SK-N-SH treated with all-trans-retinoic acid at 6 μM for 48 hours (cell line): ENCODE results near the gene FGF3.

Experiments
- ATAC-seq: fragments of 200-7000 bp; cut with Tn5 transposase; 3 replicates; pipeline ENCODE4 v1.9.1; 2020; ENCODE audit warnings: mild to moderate bottlenecking, moderate library complexity
- ARNTL ChIP-seq: fragments of 450-650 bp; formaldehyde crosslinking; IDR thresholded peaks from 2 replicates; pipeline ENCODE4 v1.5.0; 2020; ENCODE audit warnings: low read depth, mild to moderate bottlenecking, moderate library complexity, borderline replicate concordance
- BACH2 ChIP-seq: fragments of 250-450 bp; sonication (Bioruptor Pico); IDR thresholded peaks from 2 replicates; pipeline ENCODE4 v1.9.0; 2021; ENCODE audit warnings: mild to moderate bottlenecking, borderline replicate concordance
- CREB5 ChIP-seq: fragments of 250-450 bp; sonication (Bioruptor Pico); IDR thresholded peaks from 2 replicates; pipeline ENCODE4 v1.5.1; 2020; ENCODE audit warnings: low read depth, mild to moderate bottlenecking, moderate library complexity
- CSDC2 ChIP-seq: fragments of 250-450 bp; sonication (Bioruptor Pico); IDR thresholded peaks from 2 replicates; pipeline ENCODE4 v1.5.0; 2020; ENCODE audit warnings: mild to moderate bottlenecking, moderate library complexity
- CSRNP3 ChIP-seq: fragments of 250-450 bp; sonication (Bioruptor Pico); IDR thresholded peaks from 2 replicates; pipeline ENCODE4 v1.5.1; 2021; ENCODE audit warnings: mild to moderate bottlenecking, moderate library complexity
- ESRRG ChIP-seq: fragments of 250-450 bp; sonication (Bioruptor Pico); IDR thresholded peaks from 2 replicates; pipeline ENCODE4 v1.6.1; 2021; ENCODE audit warnings: mild to moderate bottlenecking
- GLIS3 ChIP-seq: fragments of 250-450 bp; sonication (Bioruptor Pico); IDR thresholded peaks from 2 replicates; pipeline ENCODE4 v1.5.0; 2020; ENCODE audit warnings: mild to moderate bottlenecking, moderate library complexity
- ISL1 ChIP-seq: fragments of 250-450 bp; sonication (Bioruptor Pico); IDR thresholded peaks from 2 replicates; pipeline ENCODE4 v2.1.2; 2022; ENCODE audit warnings: mild to moderate bottlenecking, moderate library complexity
- OSR1 ChIP-seq: fragments of 250-450 bp; sonication (Bioruptor Pico); IDR thresholded peaks from 2 replicates; pipeline ENCODE4 v1.8.0; 2022; ENCODE audit warnings: moderate library complexity, mild to moderate bottlenecking, inconsistent platforms
- PATZ1 ChIP-seq: fragments of 250-450 bp; sonication (Bioruptor Pico); IDR thresholded peaks from 2 replicates; pipeline ENCODE4 v1.8.0; 2020; ENCODE audit warnings: mild to moderate bottlenecking, moderate library complexity, borderline replicate concordance
- POU6F1 ChIP-seq: fragments of 250-450 bp; sonication (Bioruptor Pico); IDR thresholded peaks from 2 replicates; pipeline ENCODE4 v1.8.0; 2021; ENCODE audit warnings: low read depth, mild to moderate bottlenecking, moderate library complexity, borderline replicate concordance
- PPARA ChIP-seq: fragments of 250-450 bp; sonication (Bioruptor Pico); IDR thresholded peaks from 2 replicates; pipeline ENCODE4 v1.5.0; 2020; ENCODE audit warnings: mild to moderate bottlenecking, borderline replicate concordance
- RARB ChIP-seq: fragments of 250-450 bp; sonication (Bioruptor Pico); IDR thresholded peaks from 2 replicates; pipeline ENCODE4 v1.8.0; 2021; ENCODE audit warnings: mild to moderate bottlenecking, moderate library complexity
- SNAI2 ChIP-seq: fragments of 250-450 bp; sonication (Bioruptor Pico); IDR thresholded peaks from 2 replicates; pipeline ENCODE4 v1.5.0; 2020; ENCODE audit warnings: mild to moderate bottlenecking, moderate library complexity
- TCF4 ChIP-seq: fragments of 250-450 bp; sonication (Bioruptor Pico); IDR thresholded peaks from 2 replicates; pipeline ENCODE4 v1.8.0; 2021; ENCODE audit warnings: mild to moderate bottlenecking, moderate library complexity, borderline replicate concordance
- TOX ChIP-seq: fragments of 250-450 bp; sonication (Bioruptor Pico); IDR thresholded peaks from 2 replicates; pipeline ENCODE4 v1.8.0; 2021; ENCODE audit warnings: mild to moderate bottlenecking, moderate library complexity, borderline replicate concordance
- TSHZ2 ChIP-seq: fragments of 250-450 bp; sonication (Bioruptor Pico); IDR thresholded peaks from 2 replicates; pipeline ENCODE4 v1.5.0; 2020; ENCODE audit warnings: mild to moderate bottlenecking, moderate library complexity
- ZC3H10 ChIP-seq: fragments of 250-450 bp; sonication (Bioruptor Pico); IDR thresholded peaks from 2 replicates; pipeline ENCODE4 v1.5.1; 2021; ENCODE audit warnings: mild to moderate bottlenecking, moderate library complexity
- ZFP3 ChIP-seq: fragments of 250-450 bp; sonication (Bioruptor Pico); IDR thresholded peaks from 2 replicates; pipeline ENCODE4 v1.5.0; 2020; ENCODE audit warnings: mild to moderate bottlenecking, moderate library complexity
- ZFP30 ChIP-seq: fragments of 450-650 bp; formaldehyde crosslinking; IDR thresholded peaks from 2 replicates; pipeline ENCODE4 v1.5.0; 2022; ENCODE audit warnings: mild to moderate bottlenecking, moderate library complexity
- ZNF565 ChIP-seq: fragments of 450-650 bp; formaldehyde crosslinking; conservative IDR thresholded peaks from 2 replicates; pipeline ENCODE4 v1.5.0; 2020; ENCODE audit warnings: low read depth, mild to moderate bottlenecking, moderate library complexity
- ZNF70 ChIP-seq: fragments of 450-650 bp; formaldehyde crosslinking; IDR thresholded peaks from 2 replicates; pipeline ENCODE4 v1.5.0; 2020; ENCODE audit warnings: mild to moderate bottlenecking, moderate library complexity
- ZNF8 ChIP-seq: fragments of 450-650 bp; formaldehyde crosslinking; IDR thresholded peaks from 2 replicates; pipeline ENCODE4 v1.5.0; 2020; ENCODE audit warnings: mild to moderate bottlenecking, moderate library complexity

Gene FGF3

GRCh38 chr11:69832561-69833413 lies 13.6 kb upstream of the FGF3 start:
- no peak for ATAC-seq

GRCh38 chr11:69831985-69832384 lies 12.8 kb upstream of the FGF3 start:
- ATAC-seq: no peak

More at GRCh38 chr11:69832561-69833413, 13.6 kb upstream of the FGF3 start:
- TF ChIP-seq PPARA (no peak), GLIS3 (CRISPR knock-in tag) (no peak), ZFP30 (no peak), TCF4 (CRISPR knock-in tag) (no peak), CSRNP3 (no peak), ZFP3 (CRISPR knock-in tag) (no peak), CREB5 (CRISPR knock-in tag) (no peak), ZNF70 (CRISPR knock-in tag) (no peak), CSDC2 (CRISPR knock-in tag) (no peak), ZNF8 (CRISPR knock-in tag) (no peak), TOX (no peak), SNAI2 (CRISPR knock-in tag) (no peak), POU6F1 (CRISPR knock-in tag) (no peak), OSR1 (CRISPR knock-in tag) (no peak), ARNTL (CRISPR knock-in tag) (no peak), ISL1 (no peak), RARB (no peak)

More at GRCh38 chr11:69831985-69832384, 12.8 kb upstream of the FGF3 start:
- TF ChIP-seq RARB (no peak), ZFP30 (no peak), ARNTL (CRISPR knock-in tag) (no peak), BACH2 (CRISPR knock-in tag) (no peak), ZC3H10 (CRISPR knock-in tag) (no peak), TOX (no peak), ZNF565 (CRISPR knock-in tag) (no peak), PATZ1 (no peak), POU6F1 (CRISPR knock-in tag) (no peak), CSRNP3 (no peak), ZNF8 (CRISPR knock-in tag) (no peak), TCF4 (CRISPR knock-in tag) (no peak), ZFP3 (CRISPR knock-in tag) (no peak), ESRRG (CRISPR knock-in tag) (no peak), TSHZ2 (CRISPR knock-in tag) (no peak), GLIS3 (CRISPR knock-in tag) (no peak)
